ENCODE results near the gene SLC44A3.

DNA sequence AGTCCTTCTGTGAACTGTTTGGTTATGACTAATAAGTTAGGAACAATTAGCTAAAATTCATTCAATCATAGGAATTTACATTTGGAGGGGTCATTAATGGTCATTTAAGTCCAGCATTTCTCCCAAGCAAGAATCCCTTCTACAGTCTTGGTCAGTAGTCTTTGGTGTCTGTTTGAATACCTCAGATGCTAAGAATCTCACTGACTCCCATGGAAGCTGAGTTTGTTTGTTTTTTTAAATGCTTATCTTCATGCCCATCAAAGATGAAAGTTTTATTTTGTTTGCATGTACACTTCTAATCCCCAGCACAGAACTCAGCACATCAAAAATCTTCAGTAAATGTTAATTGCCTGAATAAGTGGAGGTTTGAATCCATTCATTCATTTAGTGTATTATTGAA is 41.3 kb upstream of the SLC44A3 start:
- TF ChIP-seq CTCF (IDR thresholded peaks at IDR 0.05) (no peak), EZH2phosphoT487 (IDR thresholded peaks at IDR 0.05) (no peak), EZH2 (IDR thresholded peaks at IDR 0.05) (no peak)

Measured in neural progenitor cell (in vitro differentiated cells).